Measurements from ENCODE around the gene SLC7A6. TPM values are rescaled to one million over a fixed set of nuclear protein-coding genes. Genes with fewer than 3 reads are reported as not detected.
A peak's percentile ranks its signal among the peaks of the same experiment; 100 is the strongest.

SLC7A6 gene
- total and polyA plus RNA-seq, 2 experiments from 2014 or later = 17.3 to 20.9 TPM

GRCh38 chr16:68235887-68236136 lies 28.5 kb upstream of the SLC7A6 start, which contains the start of gene ESRP2:
TSS of gene ESRP2 (minus strand) at chr16:68236127. CDS start at chr16:68236045, 82 bp downstream.
- H3K79me2 ChIP-seq (ENCODE audit: insufficient read depth) = no peaks in the 10 kb centered on the region
- WGBS, 2 experiments (ENCODE audit: low coverage in 1 of 2, low lambda C conversion rate in 2 of 2, missing lambda C conversion rate in 2 of 2) = 15% methylated on average over 35 of the region's 36 CpGs; no CpG with 5 or more reads in 1 of the 2 experiments
- 0 out of 2 replicates have a peak, but pooled peaks cover 5% of the 10 kb centered on the region for H3K4me1 ChIP-seq (ENCODE audit: insufficient read depth)
- H3K36me3 ChIP-seq (ENCODE audit: low read depth) = no peaks in the 10 kb centered on the region
- H3K9ac ChIP-seq = peak within 1 kb of the TSS; percentile 78
- no peaks in the 10 kb centered on the region for H4K20me1 ChIP-seq (ENCODE audit: insufficient read depth)
- no peaks in the 10 kb centered on the region for H3K9me2 ChIP-seq (ENCODE audit: insufficient read depth)
- no peak for DNase-seq
- TF ChIP-seq EZH2phosphoT487 (IDR thresholded peaks at IDR 0.05; ENCODE audit: insufficient read depth, low read depth) = no peak
- no peak for TF ChIP-seq EZH2 (IDR thresholded peaks at IDR 0.05; ENCODE audit: insufficient read depth, poor library complexity, severe bottlenecking)
- peak within 1 kb of the TSS; percentile 62 for H3K4me2 ChIP-seq (ENCODE audit: unreplicated experiment)
- peak within 1 kb of the TSS; percentile 72 for H3K4me3 ChIP-seq
- no peaks in the 10 kb centered on the region for H3K9me3 ChIP-seq (ENCODE audit: low read depth)
- H3F3A ChIP-seq (ENCODE audit: insufficient read depth) = no peaks in the 10 kb centered on the region
- H2AFZ ChIP-seq = peak within 1 kb of the TSS; percentile 74
- in situ Hi-C loops (cut with MboI) = no loop called here
- no peaks in the 10 kb centered on the region for H3K27me3 ChIP-seq (replicated peaks; ENCODE audit: insufficient read depth)
- H3K27ac ChIP-seq = peak within 1 kb of the TSS; percentile 87

GRCh38 chr16:68236137-68236825 lies 28.0 kb upstream of the SLC7A6 start:
- H3K4me1 ChIP-seq (ENCODE audit: insufficient read depth) = 0 out of 2 replicates have a peak, but pooled peaks cover 5% of the 10 kb centered on the region
- no peaks in the 10 kb centered on the region for H3K79me2 ChIP-seq (ENCODE audit: insufficient read depth)
- no peaks in the 10 kb centered on the region for H3K9me3 ChIP-seq (ENCODE audit: low read depth)
- no peaks in the 10 kb centered on the region for H3K36me3 ChIP-seq (ENCODE audit: low read depth)
- in situ Hi-C loops (cut with MboI) = no loop called here
- no peak overlapping the region for H3K9ac ChIP-seq
- no peaks in the 10 kb centered on the region for H3K27me3 ChIP-seq (replicated peaks; ENCODE audit: insufficient read depth)
- WGBS, 2 experiments (ENCODE audit: low coverage in 1 of 2, low lambda C conversion rate in 2 of 2, missing lambda C conversion rate in 2 of 2) = 29 to 65% methylated on average over 17 to 45 of the region's 45 CpGs
- H3F3A ChIP-seq (ENCODE audit: insufficient read depth) = no peaks in the 10 kb centered on the region
- no peak for TF ChIP-seq EZH2 (IDR thresholded peaks at IDR 0.05; ENCODE audit: insufficient read depth, poor library complexity, severe bottlenecking)
- no peak for TF ChIP-seq EZH2phosphoT487 (IDR thresholded peaks at IDR 0.05; ENCODE audit: insufficient read depth, low read depth)
- H3K27ac ChIP-seq = no peak overlapping the region
- H3K4me3 ChIP-seq = no peak overlapping the region; the same call in 1 of the 2 replicates
- DNase-seq = peak; percentile 24
- no peaks in the 10 kb centered on the region for H4K20me1 ChIP-seq (ENCODE audit: insufficient read depth)
- H3K9me2 ChIP-seq (ENCODE audit: insufficient read depth) = no peaks in the 10 kb centered on the region
- H2AFZ ChIP-seq = peak overlapping the region; percentile 74; the same call in 1 of the 2 replicates
- peak overlapping the region; percentile 6 for H3K4me2 ChIP-seq (ENCODE audit: unreplicated experiment)

- no peak for DNase-seq
- no peaks in the 10 kb centered on the region for H4K20me1 ChIP-seq (ENCODE audit: insufficient read depth)
- peak overlapping the region; percentile 74 for H2AFZ ChIP-seq
- TF ChIP-seq EZH2phosphoT487 (IDR thresholded peaks at IDR 0.05; ENCODE audit: insufficient read depth, low read depth) (no peak), EZH2 (IDR thresholded peaks at IDR 0.05; ENCODE audit: insufficient read depth, poor library complexity, severe bottlenecking) (no peak)
- H3K27me3 ChIP-seq (replicated peaks; ENCODE audit: insufficient read depth) = no peaks in the 10 kb centered on the region
- H3K27ac ChIP-seq = peak overlapping the region; percentile 87
- H3K4me3 ChIP-seq = peak overlapping the region; percentile 72
- peak overlapping the region; percentile 62 for H3K4me2 ChIP-seq (ENCODE audit: unreplicated experiment)
- 38 to 46% methylated on average over 20 to 21 of the region's 21 CpGs for WGBS, 2 experiments (ENCODE audit: low coverage in 1 of 2, low lambda C conversion rate in 2 of 2, missing lambda C conversion rate in 2 of 2)
- no peaks in the 10 kb centered on the region for H3F3A ChIP-seq (ENCODE audit: insufficient read depth)
- no peaks in the 10 kb centered on the region for H3K9me2 ChIP-seq (ENCODE audit: insufficient read depth)
- H3K36me3 ChIP-seq (ENCODE audit: low read depth) = no peaks in the 10 kb centered on the region
- in situ Hi-C loops (cut with MboI) = no loop called here
- 0 out of 2 replicates have a peak, but pooled peaks cover 5% of the 10 kb centered on the region for H3K4me1 ChIP-seq (ENCODE audit: insufficient read depth)
- H3K9me3 ChIP-seq (ENCODE audit: low read depth) = no peaks in the 10 kb centered on the region
- peak overlapping the region; percentile 78 for H3K9ac ChIP-seq
- no peaks in the 10 kb centered on the region for H3K79me2 ChIP-seq (ENCODE audit: insufficient read depth)
These were observed 27.5 kb upstream of the SLC7A6 start for GRCh38 chr16:68236826-68237242.

- Histone ChIP-seq H3K9me2 (ENCODE audit: insufficient read depth) (no peaks in the 10 kb centered on the region), H3F3A (ENCODE audit: insufficient read depth) (no peaks in the 10 kb centered on the region), H3K36me3 (ENCODE audit: low read depth) (no peaks in the 10 kb centered on the region), H3K4me2 (ENCODE audit: unreplicated experiment) (peak overlapping the region; percentile 84), H3K4me1 (ENCODE audit: insufficient read depth) (0 out of 2 replicates have a peak, but pooled peaks cover 5% of the 10 kb centered on the region), H3K4me3 (peak overlapping the region; percentile 72), H2AFZ (peak overlapping the region; percentile 86), H4K20me1 (ENCODE audit: insufficient read depth) (no peaks in the 10 kb centered on the region), H3K27ac (peak overlapping the region; percentile 87), H3K79me2 (ENCODE audit: insufficient read depth) (no peaks in the 10 kb centered on the region), H3K9me3 (ENCODE audit: low read depth) (no peaks in the 10 kb centered on the region), H3K9ac (peak overlapping the region; percentile 82), H3K27me3 (replicated peaks; ENCODE audit: insufficient read depth) (no peaks in the 10 kb centered on the region)
- 1 to 2% methylated on average over 58 to 63 of the region's 72 CpGs for WGBS, 2 experiments (ENCODE audit: low coverage in 1 of 2, low lambda C conversion rate in 2 of 2, missing lambda C conversion rate in 2 of 2)
- TF ChIP-seq EZH2 (IDR thresholded peaks at IDR 0.05; ENCODE audit: insufficient read depth, poor library complexity, severe bottlenecking) = no peak
- no peak for TF ChIP-seq EZH2phosphoT487 (IDR thresholded peaks at IDR 0.05; ENCODE audit: insufficient read depth, low read depth)
- in situ Hi-C loops (cut with MboI) = no loop called here
- DNase-seq = peak; percentile 99
These were observed 26.9 kb upstream of the SLC7A6 start for GRCh38 chr16:68237243-68238028.
